H54 (cell line): Measurements from ENCODE around the gene CCL20.
A peak's percentile ranks its signal among the peaks of the same experiment; 100 is the strongest.
"Not testable (repeated sequence)": the region's sequence is repeated elsewhere in the genome, so short reads cannot be mapped to it uniquely, and the experiment has no call there.

Experiments
- DNase-seq: peaks from one replicate; pipeline ENCODE4 v3.0.0; 2011; ENCODE audit warnings: low spot score, mixed read lengths; ENCODE audit not compliant: insufficient read length
- FAIRE-seq: peaks from 3 replicates; lab custom pipeline; 2011; peaks lifted over from hg19 to GRCh38; lab: Jason Lieb, UNC
- POLR2A ChIP-seq: IDR thresholded peaks from 2 replicates; pipeline ENCODE4 v1.6.1; 2011; ENCODE audit warnings: low read depth, mild to moderate bottlenecking, low read length

Gene CCL20

DNA sequence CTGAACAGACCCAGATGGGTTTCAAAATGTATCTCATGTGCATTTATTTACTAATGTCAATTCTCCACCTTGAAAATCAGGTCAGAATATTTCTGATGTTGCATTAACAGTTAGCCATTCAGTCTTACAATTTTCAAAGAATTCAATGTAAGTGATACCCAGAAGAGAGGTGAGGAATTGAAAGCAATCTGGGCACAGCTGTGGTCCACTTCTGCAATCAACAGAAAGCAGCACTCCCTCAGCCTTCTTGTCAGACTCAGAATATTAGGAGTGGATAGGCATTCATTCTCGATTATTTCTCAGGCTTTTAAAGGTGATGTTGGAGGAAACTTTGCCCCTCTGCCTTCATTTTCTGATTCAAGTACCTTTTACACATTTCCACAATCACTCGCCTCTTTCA, 15.7 kb downstream of the CCL20 start:
- DNase-seq (no peak), FAIRE-seq (no peak)
- TF ChIP-seq POLR2A: no peak

DNA sequence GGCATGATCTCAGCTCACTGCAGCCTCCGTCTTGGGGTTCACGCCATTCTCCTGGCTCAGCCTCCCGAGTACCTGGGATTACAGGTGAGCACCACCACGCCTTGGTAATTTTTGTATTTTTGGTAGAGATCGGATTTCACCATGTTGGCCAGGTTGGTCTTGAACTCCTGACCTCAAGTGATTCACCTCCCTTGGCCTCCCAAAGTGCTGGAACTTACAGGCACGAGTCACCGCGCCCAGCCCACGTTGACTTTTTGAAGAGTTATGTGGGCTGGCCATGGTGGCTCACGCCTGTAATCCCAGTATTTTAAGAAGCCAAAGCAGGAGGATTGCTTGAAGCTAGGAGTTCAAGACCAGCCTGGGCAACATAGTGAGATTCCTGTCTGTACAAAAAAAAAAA, 20.8 kb downstream of the CCL20 start:
- FAIRE-seq: peak; percentile 53
- no peak for TF ChIP-seq POLR2A
- no peak for DNase-seq

DNA sequence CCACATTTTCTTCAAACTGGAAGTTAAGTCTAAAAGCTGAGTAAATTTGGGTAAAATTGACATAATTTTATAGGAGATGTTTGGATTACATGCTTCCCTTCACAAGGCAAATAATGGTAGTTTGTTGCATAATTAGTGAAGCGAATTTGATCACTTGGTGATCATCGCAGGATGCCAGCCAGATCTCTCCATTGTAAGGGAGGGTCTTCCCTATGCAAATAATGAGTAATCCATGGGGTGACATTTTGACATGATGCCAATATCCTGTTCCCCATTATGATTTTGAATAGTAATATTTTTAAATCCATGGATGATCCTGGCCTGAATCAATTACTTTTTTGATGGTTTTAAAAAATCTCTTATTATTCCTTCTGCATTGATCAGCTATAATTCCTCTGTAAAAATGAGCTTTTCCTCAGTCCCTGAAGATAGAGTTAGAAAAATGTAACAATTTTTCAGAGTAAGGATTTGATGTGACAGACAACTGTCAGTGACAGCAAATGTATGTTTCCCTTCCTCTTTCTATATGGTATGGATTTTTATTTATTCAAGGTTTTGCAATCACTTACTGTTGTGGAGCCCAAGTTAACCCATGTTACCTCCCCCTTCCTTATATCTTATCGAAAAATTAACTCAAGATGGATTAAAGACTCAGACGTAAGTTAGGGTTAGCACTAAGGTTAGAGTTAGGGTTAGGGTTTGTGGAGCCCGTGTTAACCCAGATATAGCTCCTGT, 21.4 kb downstream of the CCL20 start:
- TF ChIP-seq POLR2A: no peak
- FAIRE-seq (peak; percentile 36), DNase-seq (no peak)

DNA sequence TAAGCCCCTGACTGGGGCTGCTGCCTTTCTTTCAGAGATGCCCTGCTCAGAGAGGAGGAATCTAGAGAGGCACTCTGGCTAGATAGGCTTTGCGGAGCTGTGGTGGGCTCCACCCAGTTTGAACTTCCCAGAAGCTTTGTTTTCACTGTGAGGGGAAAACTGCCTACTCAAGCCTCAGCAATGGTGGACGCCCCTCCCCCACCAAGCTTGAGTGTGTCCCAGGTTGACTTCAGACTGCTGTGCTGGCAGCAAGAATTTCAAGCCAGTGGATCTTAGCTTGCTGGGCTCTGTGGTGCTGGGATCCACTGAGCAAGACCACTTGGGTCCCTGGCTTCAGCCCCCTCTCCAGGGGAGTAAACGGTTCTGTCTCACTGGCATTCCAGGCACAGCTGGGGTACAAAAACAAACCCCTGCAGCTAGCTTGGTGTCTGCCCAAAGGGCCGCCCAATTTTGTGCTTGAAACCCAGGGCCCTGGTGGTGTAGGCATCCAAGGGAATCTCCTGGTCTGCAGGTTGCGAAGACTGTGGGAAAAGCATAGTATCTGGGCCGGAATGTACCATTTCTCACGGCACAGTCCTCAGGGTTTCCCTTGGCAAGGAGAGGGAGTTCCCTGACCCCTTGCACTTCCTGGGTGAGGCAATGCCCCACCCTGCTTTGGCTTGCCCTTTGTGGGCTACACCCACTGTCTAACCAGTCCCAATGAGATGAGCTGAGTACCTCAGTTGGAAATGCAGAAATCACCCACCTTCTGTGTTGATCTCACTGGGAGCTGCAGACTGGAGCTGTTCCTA, 25.9 kb downstream of the CCL20 start:
- not testable (repeated sequence) for DNase-seq, FAIRE-seq

DNA sequence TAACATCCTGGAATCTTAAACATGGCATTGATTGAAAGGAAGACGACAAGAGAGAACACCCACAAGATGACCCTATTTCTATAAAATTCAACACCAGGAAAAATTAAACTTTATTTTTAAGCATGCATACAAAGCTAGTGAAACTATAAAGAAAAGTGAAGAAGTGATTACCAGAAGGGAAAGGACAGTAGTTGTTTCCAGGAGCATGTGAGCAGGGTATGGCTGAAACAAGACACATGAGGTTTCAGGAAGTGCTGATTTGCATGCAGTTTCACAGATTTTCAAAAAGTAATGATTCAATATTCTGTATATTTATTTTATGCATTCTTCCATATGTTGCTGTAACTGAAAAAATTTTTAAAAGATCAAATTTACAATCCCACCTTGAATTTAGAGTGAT, 33.2 kb downstream of the CCL20 start:
- no peak for DNase-seq
- no peak for TF ChIP-seq POLR2A
- FAIRE-seq: no peak

DNA sequence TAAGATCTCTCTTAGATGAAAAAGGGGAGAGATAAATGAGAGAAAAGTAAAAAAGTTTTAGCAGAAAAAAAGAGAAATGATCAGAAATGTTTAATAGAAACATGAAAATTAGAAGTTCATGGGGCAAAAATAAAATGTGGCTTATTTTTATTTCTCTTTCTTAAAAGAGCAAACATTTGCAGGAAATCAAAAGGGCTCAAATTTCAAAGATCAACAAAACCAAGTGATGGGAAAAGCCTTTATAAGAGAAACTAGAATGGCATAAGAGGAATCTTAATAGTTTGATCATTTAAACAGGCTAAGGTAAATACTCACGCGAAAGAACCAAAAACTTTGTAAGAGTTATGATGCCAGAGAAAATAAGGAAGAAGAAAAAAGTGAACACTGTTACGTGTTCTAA, 34.5 kb downstream of the CCL20 start:
- no peak for TF ChIP-seq POLR2A
- DNase-seq (no peak), FAIRE-seq (no peak)

DNA sequence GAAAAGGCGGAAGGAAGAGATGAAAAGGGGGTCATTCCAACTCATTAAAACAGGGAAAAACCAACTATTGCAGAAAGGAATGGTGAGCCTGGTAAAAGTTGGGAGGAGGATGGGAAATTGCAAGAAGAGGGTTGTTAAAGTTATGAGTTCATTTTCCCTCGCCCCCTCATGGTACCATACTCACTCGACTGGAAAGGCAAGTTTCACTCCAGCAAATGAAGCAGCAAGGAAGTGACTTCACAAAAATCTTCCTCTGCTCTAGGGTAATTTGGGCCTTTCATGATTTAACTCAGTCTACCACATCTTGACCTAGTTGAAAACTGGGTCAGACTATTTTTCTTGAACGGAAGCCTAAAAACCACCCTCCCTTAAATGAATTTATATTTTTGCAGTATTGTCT, 34.9 kb downstream of the CCL20 start:
- DNase-seq (no peak), FAIRE-seq (no peak)
- TF ChIP-seq POLR2A: no peak

DNA sequence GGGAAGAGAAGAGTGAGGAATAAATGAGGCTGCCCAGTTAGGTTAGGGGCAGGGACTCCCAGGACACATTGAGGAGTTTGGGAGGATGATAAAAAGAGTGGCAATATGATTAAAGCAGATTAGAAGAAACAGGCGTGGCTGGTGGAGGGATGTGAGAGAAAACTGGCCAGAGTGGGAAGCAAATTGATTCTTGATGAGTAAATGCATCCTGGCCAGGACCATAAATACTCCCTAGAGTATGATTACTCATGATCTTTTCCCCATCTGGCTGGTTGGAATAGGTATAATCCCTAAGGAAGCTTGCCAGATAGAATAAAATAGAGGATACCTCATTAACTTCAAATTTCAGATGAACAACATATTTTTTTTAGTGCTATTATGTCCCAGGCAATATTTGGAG, 36.3 kb downstream of the CCL20 start:
- DNase-seq: no peak
- no peak for TF ChIP-seq POLR2A
- FAIRE-seq: peak; percentile 94

DNA sequence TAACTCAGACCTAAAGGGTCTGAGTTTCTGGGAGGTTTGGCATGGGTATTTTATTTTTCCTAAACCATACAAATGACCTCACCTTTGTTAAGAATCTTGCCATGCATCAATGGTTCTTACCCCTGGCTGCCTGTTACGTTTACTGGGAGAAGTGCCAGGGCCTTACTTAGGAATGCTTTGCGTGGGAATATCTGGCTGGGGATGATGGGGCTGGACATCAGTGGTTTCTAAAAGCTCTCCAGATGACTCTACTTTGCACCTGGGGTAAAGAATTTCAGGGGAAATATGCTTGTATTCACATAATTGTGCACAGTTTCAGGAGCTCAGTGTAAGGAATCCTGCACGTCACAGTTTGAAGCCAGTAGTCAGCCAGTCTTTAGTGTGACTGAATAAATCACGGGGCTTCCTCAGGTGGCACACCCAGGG, 39.6 kb downstream of the CCL20 start:
- TF ChIP-seq POLR2A: no peak
- FAIRE-seq (peak; percentile 72), DNase-seq (no peak)

DNA sequence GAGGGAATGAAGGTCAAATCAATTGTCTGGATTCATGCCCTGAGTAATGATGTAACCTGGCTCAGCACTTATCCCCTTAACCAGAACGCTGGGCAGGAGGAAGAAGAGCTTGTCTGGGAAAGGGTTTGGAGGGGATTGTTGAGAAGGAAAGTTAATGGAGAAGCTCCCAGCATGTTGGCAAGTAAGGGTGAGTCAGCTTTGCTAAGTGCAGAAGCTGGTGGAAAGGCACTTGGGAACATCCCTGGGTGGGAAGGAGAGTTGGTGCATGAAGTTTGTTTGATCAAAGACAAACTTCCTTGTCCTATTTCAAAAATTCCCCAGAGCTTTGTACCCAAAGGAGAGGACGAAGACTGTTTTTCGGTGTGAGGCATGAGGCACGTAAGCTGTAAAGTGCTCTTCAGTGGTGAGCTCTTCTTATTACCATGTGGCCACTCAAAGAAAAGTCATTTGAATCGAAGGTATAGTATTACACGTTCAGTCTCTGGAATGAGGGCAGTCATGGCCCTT, 40.2 kb downstream of the CCL20 start:
- FAIRE-seq: peak; percentile 75
- DNase-seq: no peak
- no peak for TF ChIP-seq POLR2A

DNA sequence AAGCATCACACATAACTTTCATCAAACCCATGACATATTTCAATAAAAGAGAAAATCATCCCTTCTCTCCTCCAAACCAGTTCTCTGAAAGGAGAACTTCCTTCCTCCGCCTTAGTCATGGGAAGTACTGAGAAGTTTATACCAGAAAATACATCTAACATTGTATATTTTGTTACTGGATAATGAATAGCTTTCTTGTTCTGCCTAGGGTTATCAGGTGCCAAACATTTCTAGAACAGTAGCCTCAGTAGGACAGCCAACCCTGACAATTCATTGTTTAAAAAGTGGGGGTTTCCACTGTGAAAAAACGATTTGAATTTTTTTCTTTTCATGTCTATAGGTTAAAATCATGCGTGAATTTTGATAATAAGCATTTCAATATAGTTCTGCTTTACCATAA, 41.8 kb downstream of the CCL20 start:
- FAIRE-seq: no peak

DNA sequence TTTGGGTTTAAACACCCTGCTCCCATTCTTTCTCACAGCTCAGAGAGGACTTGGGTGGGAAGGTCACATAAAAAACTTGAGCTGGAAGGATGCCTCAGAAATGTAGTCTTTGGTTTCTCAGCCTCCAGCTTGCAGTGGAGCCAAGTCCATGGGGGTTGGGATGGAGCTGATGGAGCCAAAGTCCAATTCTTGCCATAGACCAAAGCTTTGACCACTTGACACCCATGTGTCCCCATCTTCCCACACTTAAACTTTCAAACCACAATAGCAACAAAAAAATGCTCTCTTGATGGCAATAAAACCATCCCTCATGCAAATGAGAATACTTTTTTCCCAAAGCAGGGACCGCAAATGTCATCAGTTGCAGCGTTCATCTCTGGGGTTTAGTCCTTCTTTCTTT, 43.1 kb downstream of the CCL20 start:
- DNase-seq: no peak
- FAIRE-seq: no peak
- TF ChIP-seq POLR2A: no peak

More for the DNA sequence above, 41.8 kb downstream of the CCL20 start:
- no peak for TF ChIP-seq POLR2A
- no peak for DNase-seq

DNA sequence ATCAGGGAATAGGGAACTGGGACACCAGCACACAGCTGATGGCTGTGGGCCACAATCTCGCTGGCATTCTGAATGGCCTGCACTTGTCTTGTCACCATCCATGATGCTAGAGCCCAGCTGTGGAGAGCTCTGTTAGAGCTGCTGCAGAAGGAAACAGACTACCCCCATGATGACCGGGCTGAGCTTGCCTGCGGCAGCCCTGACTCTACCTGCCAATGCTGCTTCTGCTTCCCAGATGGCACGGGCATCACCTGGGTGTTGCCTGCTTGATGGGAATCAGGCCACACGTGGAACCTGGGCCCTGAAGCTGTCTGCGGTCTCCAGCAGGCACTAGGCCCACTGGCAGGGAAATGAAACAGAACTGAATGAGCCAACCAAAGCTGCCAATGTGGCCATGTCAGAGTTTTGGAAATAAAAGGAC, 46.6 kb downstream of the CCL20 start:
- TF ChIP-seq POLR2A: no peak
- DNase-seq (no peak), FAIRE-seq (no peak)

DNA sequence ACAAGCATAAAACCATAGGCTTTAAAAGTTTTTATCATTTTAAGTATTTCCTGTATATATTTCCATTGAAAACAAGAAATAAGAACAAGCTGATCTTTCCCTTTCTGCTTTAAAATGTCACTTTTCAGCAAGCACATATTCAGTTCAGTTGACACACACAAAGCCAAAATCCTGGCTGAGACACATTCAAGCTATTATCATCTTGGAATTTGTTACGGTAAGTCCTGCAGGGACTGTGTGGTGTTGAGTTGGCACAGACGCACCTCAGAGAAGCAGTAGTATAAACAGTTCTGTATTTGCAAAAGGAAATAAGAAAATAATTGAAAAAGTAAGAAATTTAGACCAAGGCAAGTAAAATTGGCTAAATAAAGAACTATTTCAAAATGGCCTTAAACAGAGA, 47.4 kb downstream of the CCL20 start:
- TF ChIP-seq POLR2A: no peak
- FAIRE-seq: no peak
- DNase-seq: no peak
